LHCN-M2 (cell line): Measurements from ENCODE around the gene CFAP251. TPM values are rescaled to one million over a fixed set of nuclear protein-coding genes. Genes with fewer than 3 reads are reported as not detected.
"Not testable (repeated sequence)": the region's sequence is repeated elsewhere in the genome, so short reads cannot be mapped to it uniquely, and the experiment has no call there.

Experiments used
- DNase-seq: peaks from one replicate; pipeline ENCODE4 v3.0.0-alpha.2; 2012; ENCODE audit warnings: low read depth
- total RNA-seq: library from RNA; depleted of rRNA; stranded (reverse); fragments of >200 nt; gene quantifications from 2 replicates; pipeline ENCODE4 v1.2.3, GENCODE V29; 2014

CFAP251 gene
- total RNA-seq, 1 experiment from 2014 or later: 2.2 TPM

- no peak for DNase-seq
Observed at GRCh38 chr12:121974026-121974985, 55.9 kb downstream of the CFAP251 start.

GRCh38 chr12:121975021-121975420 is 56.6 kb downstream of the CFAP251 start:
- DNase-seq: no peak

GRCh38 chr12:121976950-121977349 is 58.6 kb downstream of the CFAP251 start:
- no peak for DNase-seq

GRCh38 chr12:121980191-121980891 is 61.9 kb downstream of the CFAP251 start:
- DNase-seq: peak; percentile 31

- DNase-seq: no peak
Observed at GRCh38 chr12:121980892-121981272, 62.5 kb downstream of the CFAP251 start.

- DNase-seq: no peak
Observed at GRCh38 chr12:121981456-121981855, 63.1 kb downstream of the CFAP251 start.

- DNase-seq: no peak
Observed at GRCh38 chr12:121982950-121983349, 64.6 kb downstream of the CFAP251 start.

GRCh38 chr12:121983536-121984210 is 65.3 kb downstream of the CFAP251 start:
- DNase-seq: no peak

GRCh38 chr12:121986489-121987245 is 68.3 kb downstream of the CFAP251 start:
- no peak for DNase-seq

GRCh38 chr12:121988519-121988918 is 70.1 kb downstream of the CFAP251 start:
- DNase-seq: not testable (repeated sequence)

GRCh38 chr12:121989276-121990113 is 71.1 kb downstream of the CFAP251 start:
- DNase-seq: no peak

GRCh38 chr12:121990114-121990647 is 71.8 kb downstream of the CFAP251 start:
- no peak for DNase-seq

- peak; percentile 67 for DNase-seq
Observed at GRCh38 chr12:121990692-121991603, 72.6 kb downstream of the CFAP251 start.

- DNase-seq: peak; percentile 97
Observed at GRCh38 chr12:121992059-121992879, 73.9 kb downstream of the CFAP251 start.

GRCh38 chr12:121996050-121996944 is 77.9 kb downstream of the CFAP251 start:
- no peak for DNase-seq

- DNase-seq: peak; percentile 20
Observed at GRCh38 chr12:121996945-121997612, 78.7 kb downstream of the CFAP251 start.
